CD4-positive, alpha-beta T cell treated with Interleukin-15 for 4 hours (primary cell): ENCODE measurements around the gene TC2N.
A peak's percentile ranks its signal among the peaks of the same experiment; 100 is the strongest.
"Not testable (repeated sequence)": the region's sequence is repeated elsewhere in the genome, so short reads cannot be mapped to it uniquely, and the experiment has no call there.

ENCODE experiments used
- DNase-seq: peaks from one replicate; pipeline ENCODE4 v3.0.0-alpha.2; 2020; ENCODE audit warnings: low spot score

The TC2N gene

GRCh38 chr14:91835197-91835919, 32.0 kb downstream of the TC2N start:
- peak; percentile 25 for DNase-seq

- no peak for DNase-seq
These were observed 32.8 kb downstream of the TC2N start for GRCh38 chr14:91834571-91834970.

- no peak for DNase-seq
These were observed 36.0 kb downstream of the TC2N start for GRCh38 chr14:91831337-91831736.

- DNase-seq, result no peak
These were observed 36.6 kb downstream of the TC2N start for GRCh38 chr14:91830777-91831176.

GRCh38 chr14:91829511-91829910, 37.8 kb downstream of the TC2N start:
- DNase-seq, result no peak

GRCh38 chr14:91827746-91828145, 39.6 kb downstream of the TC2N start:
- DNase-seq, result no peak

GRCh38 chr14:91817566-91818325, 49.6 kb downstream of the TC2N start:
- peak; percentile 33 for DNase-seq

GRCh38 chr14:91814317-91814716, 53.0 kb downstream of the TC2N start:
- no peak for DNase-seq

- no peak for DNase-seq
These were observed 56.6 kb downstream of the TC2N start for GRCh38 chr14:91810699-91811098.

GRCh38 chr14:91806716-91807115, 60.6 kb downstream of the TC2N start:
- no peak for DNase-seq

- not testable (repeated sequence) for DNase-seq
These were observed 61.2 kb downstream of the TC2N start for GRCh38 chr14:91806094-91806493.

GRCh38 chr14:91805659-91806058, 61.7 kb downstream of the TC2N start:
- DNase-seq, result no peak

- no peak for DNase-seq
These were observed 66.0 kb downstream of the TC2N start for GRCh38 chr14:91801358-91801757.

- peak; percentile 10 for DNase-seq
These were observed 70.6 kb downstream of the TC2N start for GRCh38 chr14:91796617-91797347.

- no peak for DNase-seq
These were observed 73.6 kb downstream of the TC2N start for GRCh38 chr14:91793704-91794103.

- no peak for DNase-seq
These were observed 81.1 kb downstream of the TC2N start for GRCh38 chr14:91786188-91786587.

- no peak for DNase-seq
These were observed 86.9 kb downstream of the TC2N start for GRCh38 chr14:91780452-91780851.

GRCh38 chr14:91778217-91778616, 89.1 kb downstream of the TC2N start:
- DNase-seq, result no peak

GRCh38 chr14:91774140-91775096, 92.9 kb downstream of the TC2N start:
- DNase-seq, result no peak

GRCh38 chr14:91770185-91770584, 97.2 kb downstream of the TC2N start:
- DNase-seq, result no peak

- DNase-seq, result no peak
These were observed 111.6 kb downstream of the TC2N start for GRCh38 chr14:91755570-91756295.
